Measurements from ENCODE around the gene PARD3. TPM values are rescaled to one million over a fixed set of nuclear protein-coding genes. Genes with fewer than 3 reads are reported as not detected.

PARD3 gene
- total RNA-seq, 1 donor from 2014 or later = 51.2 TPM

DNA sequence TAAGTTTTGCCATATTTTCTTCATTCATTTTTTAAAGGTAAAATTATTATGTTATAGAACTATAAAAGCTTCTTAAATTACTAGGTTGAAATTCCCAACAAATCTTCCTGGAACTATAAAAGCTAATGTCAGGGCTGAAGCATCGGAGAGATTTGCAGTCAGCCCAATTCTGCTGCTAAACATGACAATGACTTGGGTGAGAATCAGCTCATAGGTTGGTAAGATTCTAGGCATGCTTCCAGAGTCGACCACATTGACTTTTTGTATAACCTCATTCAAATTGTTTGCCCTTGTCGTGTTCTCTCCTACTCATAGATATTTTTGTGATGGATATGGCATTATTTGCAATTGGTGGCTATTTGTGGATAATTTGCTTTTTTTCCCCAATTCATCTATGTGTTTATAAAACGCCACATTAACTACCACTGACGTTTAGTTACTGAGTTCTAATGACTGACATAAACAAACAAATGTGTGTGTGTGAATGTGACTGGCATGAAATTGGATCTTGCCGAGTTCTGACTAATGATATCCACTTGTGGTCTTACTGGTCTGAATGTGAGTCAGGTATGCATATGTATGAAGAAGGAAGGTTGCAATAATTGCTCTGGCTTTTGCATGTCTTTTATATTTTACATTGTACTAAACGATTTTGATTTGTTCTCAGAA is 579.8 kb downstream of the PARD3 start:
- Mint-ChIP-seq H3K27ac (ENCODE audit: unreplicated experiment) (no peak overlapping the region), H3K4me1 (peaks cover 65% of the 10 kb centered on the region), H3K36me3 (ENCODE audit: low read depth) (no peaks in the 10 kb centered on the region), H3K9me3 (no peaks in the 10 kb centered on the region), H3K4me3 (no peak overlapping the region), H3K27me3 (ENCODE audit: low read depth) (no peaks in the 10 kb centered on the region)
- no peak for TF ChIP-seq CTCF (conservative IDR thresholded peaks at IDR 0.05)
- no peak for DNase-seq (ENCODE audit: low read depth, low spot score)

GRCh38 chr10:34232481-34232880 is 582.6 kb downstream of the PARD3 start:
- no peaks in the 10 kb centered on the region for H3K27me3 Mint-ChIP-seq (ENCODE audit: low read depth)
- H3K4me3 Mint-ChIP-seq = no peak overlapping the region
- DNase-seq (ENCODE audit: low read depth, low spot score) = no peak
- H3K4me1 Mint-ChIP-seq = peaks cover 55% of the 10 kb centered on the region
- H3K36me3 Mint-ChIP-seq (ENCODE audit: low read depth) = no peaks in the 10 kb centered on the region
- no peaks in the 10 kb centered on the region for H3K9me3 Mint-ChIP-seq
- H3K27ac Mint-ChIP-seq (ENCODE audit: unreplicated experiment) = no peak overlapping the region
- no peak for TF ChIP-seq CTCF (conservative IDR thresholded peaks at IDR 0.05)

DNA sequence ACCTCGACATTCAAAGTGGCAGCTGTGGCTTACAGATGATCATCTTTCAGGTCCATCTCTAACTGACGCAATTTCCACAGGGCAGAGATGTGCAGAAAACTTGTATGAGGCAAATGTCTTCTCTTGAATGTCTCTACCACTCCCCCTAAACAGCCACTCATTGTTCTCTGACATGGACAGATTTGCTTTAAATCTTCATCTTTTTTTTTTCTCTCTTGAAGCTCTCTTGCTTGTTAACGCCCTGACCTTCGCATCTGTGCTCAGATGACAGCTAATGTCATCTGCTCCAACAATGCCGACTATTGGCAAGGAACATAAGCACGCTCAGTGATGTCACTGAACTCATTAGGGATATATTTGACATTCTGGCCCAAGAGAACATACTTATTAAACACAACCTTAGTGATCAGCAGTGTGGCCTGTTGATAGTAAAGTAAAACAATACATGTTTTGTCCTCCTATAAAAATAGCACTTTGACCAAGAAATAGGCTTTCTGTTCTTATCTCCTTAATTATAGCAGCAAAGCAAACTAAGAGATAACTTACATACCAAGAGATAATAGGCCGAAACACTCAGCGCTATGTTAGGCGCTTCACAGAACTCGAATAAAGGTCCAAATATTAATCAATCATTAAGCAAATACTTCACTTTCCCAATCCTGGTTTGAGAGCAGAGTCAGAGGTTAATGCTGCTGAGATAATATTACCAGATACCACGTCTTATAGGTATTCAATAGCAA is 583.5 kb downstream of the PARD3 start:
- no peak overlapping the region for H3K27ac Mint-ChIP-seq (ENCODE audit: unreplicated experiment)
- peaks cover 46% of the 10 kb centered on the region for H3K4me1 Mint-ChIP-seq
- peaks cover 5% of the 10 kb centered on the region for H3K9me3 Mint-ChIP-seq
- DNase-seq (ENCODE audit: low read depth, low spot score) = no peak
- H3K36me3 Mint-ChIP-seq (ENCODE audit: low read depth) = peaks cover 5% of the 10 kb centered on the region
- no peaks in the 10 kb centered on the region for H3K27me3 Mint-ChIP-seq (ENCODE audit: low read depth)
- peak overlapping the region; percentile 21 for H3K4me3 Mint-ChIP-seq
- no peak for TF ChIP-seq CTCF (conservative IDR thresholded peaks at IDR 0.05)

GRCh38 chr10:34229917-34230316 is 585.2 kb downstream of the PARD3 start:
- no peak for DNase-seq (ENCODE audit: low read depth, low spot score)
- no peak overlapping the region for H3K4me3 Mint-ChIP-seq
- H3K36me3 Mint-ChIP-seq (ENCODE audit: low read depth) = peaks cover 6% of the 10 kb centered on the region
- H3K4me1 Mint-ChIP-seq = peaks cover 35% of the 10 kb centered on the region
- no peak for TF ChIP-seq CTCF (conservative IDR thresholded peaks at IDR 0.05)
- peak overlapping the region; percentile 14 for H3K27ac Mint-ChIP-seq (ENCODE audit: unreplicated experiment)
- no peaks in the 10 kb centered on the region for H3K27me3 Mint-ChIP-seq (ENCODE audit: low read depth)
- H3K9me3 Mint-ChIP-seq = peaks cover 8% of the 10 kb centered on the region

GRCh38 chr10:34228066-34228465 is 587.0 kb downstream of the PARD3 start:
- Mint-ChIP-seq H3K4me3 (no peak overlapping the region), H3K27ac (ENCODE audit: unreplicated experiment) (no peak overlapping the region), H3K36me3 (ENCODE audit: low read depth) (peaks cover 6% of the 10 kb centered on the region), H3K27me3 (ENCODE audit: low read depth) (no peaks in the 10 kb centered on the region), H3K4me1 (peaks cover 42% of the 10 kb centered on the region), H3K9me3 (peaks cover 8% of the 10 kb centered on the region)
- no peak for DNase-seq (ENCODE audit: low read depth, low spot score)
- no peak for TF ChIP-seq CTCF (conservative IDR thresholded peaks at IDR 0.05)

Measured in neural crest cell (in vitro differentiated cells).